LNCaP clone FGC (cell line): Measurements from ENCODE around the gene NCOR1.

Source experiments
- DNase-seq: peaks from one replicate; pipeline ENCODE4 v3.0.0-alpha.2; 2011; ENCODE audit warnings: low read depth
- H3K4me3 ChIP-seq: 2 replicates; pipeline ENCODE4 v1.5.1; 2011; ENCODE audit warnings: mild to moderate bottlenecking, low read depth, low read length, control low read depth
- TF ChIP-seq, protein P1 (sequence below): IDR thresholded peaks from 2 replicates; pipeline ENCODE4 v1.5.1; 2012; ENCODE audit warnings: mild to moderate bottlenecking; ENCODE audit not compliant: control insufficient read depth, insufficient read depth; ENCODE audit errors: extremely low read depth

Gene NCOR1

DNA sequence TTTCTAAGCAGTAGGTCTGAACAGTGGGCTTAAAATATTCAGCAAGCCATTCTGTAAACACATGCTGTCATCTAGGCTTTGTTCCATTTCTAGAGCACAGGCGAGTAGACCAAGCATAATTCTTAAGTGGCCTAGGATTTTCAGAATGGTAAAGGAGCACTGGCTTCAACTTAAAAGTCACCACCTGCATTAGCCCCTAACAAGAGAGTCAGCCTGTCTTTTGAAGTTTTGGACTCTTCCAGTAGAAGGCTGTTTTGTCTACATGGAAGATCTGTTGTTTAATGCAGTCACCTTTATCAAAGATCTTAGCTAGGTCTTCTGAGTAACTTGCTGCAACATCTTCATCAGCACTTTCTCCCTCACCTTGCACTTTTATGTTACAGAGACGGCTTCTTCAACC, 179.1 kb downstream of the NCOR1 start:
- H3K4me3 ChIP-seq = no peak overlapping the region
- no peak for DNase-seq
- TF ChIP-seq, protein P1, sequence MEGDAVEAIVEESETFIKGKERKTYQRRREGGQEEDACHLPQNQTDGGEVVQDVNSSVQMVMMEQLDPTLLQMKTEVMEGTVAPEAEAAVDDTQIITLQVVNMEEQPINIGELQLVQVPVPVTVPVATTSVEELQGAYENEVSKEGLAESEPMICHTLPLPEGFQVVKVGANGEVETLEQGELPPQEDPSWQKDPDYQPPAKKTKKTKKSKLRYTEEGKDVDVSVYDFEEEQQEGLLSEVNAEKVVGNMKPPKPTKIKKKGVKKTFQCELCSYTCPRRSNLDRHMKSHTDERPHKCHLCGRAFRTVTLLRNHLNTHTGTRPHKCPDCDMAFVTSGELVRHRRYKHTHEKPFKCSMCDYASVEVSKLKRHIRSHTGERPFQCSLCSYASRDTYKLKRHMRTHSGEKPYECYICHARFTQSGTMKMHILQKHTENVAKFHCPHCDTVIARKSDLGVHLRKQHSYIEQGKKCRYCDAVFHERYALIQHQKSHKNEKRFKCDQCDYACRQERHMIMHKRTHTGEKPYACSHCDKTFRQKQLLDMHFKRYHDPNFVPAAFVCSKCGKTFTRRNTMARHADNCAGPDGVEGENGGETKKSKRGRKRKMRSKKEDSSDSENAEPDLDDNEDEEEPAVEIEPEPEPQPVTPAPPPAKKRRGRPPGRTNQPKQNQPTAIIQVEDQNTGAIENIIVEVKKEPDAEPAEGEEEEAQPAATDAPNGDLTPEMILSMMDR = no peak

DNA sequence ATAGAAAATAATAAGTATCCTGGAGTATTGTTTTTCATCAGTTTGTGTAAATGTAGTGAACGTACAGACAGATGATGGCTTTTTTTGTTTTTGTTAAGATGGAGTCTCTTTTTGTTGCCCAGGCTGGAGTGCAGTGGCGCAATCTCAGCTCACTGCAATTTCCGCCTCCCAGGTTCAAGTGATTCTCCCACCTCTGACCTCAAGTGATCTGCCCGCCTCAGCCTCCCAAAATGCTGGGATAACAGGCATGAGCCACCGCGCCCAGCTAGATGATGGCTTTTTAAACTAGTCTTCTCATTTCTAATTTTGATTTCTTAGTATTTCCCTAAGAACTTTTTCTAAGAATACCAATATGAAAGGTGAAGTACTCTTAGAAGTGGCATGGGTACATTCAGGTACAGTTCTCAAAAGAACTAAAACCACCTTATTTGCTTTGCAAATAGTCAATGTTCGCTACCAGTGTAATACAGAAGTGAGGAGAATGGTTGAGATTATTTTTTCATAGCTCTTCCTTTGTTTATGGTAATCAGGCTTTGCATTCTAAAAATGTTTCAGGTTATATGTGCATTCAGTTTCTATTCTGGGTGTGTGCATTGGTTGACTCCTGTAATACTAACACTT, 181.5 kb downstream of the NCOR1 start:
- no peak overlapping the region for H3K4me3 ChIP-seq
- TF ChIP-seq, protein P1 = no peak
- DNase-seq = no peak

DNA sequence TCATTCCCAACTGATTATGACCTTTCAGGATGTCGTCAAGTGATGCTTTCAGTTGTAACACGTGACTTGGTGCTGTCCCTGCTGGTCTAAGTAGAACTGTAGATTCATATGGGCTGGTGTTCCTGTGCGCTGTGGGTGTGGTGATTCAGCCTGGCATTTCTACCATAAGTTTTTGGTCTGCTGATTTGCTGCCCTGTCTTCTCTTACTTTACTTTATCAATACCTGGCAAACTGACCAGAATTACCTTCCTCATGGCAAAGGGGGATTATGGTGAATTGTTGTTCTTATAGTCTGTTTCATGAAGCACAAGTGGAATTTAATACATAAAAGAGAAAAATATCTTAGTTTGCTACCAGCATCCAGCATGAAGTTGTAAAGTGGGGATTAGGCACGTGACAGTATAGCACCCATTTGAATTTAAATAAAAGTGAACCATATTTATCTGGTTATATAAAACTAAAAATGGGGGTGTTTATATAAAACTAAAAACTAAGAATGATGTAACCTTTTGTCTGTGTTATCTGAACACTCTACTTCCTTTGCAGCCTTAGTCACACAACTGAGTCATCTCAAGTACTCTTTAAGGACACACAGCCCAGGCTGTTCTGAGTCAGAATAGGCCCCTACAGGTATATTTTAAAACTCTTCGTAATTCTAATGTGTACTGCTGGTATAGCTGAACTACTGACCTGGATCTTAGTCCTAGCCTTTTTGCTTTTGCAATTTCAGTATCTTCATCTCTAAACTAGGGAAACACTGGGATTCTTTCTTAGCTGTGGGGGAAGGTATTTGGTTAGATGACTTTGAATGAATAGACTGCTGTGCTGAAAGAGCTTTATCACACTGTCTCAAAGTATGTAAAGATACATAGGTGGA, 187.4 kb downstream of the NCOR1 start:
- DNase-seq = no peak
- H3K4me3 ChIP-seq = no peak overlapping the region
- TF ChIP-seq, protein P1 = no peak

DNA sequence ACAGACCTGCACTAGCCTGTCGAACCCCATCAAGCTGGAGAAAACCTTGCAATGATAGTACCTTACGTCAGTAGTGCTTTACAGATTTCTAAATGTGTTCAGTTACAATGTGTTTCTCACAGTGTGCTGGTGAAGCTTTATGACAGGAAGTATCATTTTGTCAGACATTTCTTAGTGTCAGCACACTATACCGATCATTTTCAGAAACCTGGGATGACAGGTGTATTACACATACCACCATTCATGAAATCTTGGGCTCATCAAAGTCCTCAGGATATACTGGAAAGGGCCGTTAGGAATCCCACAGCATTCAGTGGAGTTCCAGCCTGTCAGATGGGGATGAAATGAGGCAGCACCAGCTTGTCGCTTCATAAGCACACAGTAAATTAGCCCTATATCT, 188.4 kb downstream of the NCOR1 start:
- H3K4me3 ChIP-seq = no peak overlapping the region
- no peak for DNase-seq
- TF ChIP-seq, protein P1 = no peak

DNA sequence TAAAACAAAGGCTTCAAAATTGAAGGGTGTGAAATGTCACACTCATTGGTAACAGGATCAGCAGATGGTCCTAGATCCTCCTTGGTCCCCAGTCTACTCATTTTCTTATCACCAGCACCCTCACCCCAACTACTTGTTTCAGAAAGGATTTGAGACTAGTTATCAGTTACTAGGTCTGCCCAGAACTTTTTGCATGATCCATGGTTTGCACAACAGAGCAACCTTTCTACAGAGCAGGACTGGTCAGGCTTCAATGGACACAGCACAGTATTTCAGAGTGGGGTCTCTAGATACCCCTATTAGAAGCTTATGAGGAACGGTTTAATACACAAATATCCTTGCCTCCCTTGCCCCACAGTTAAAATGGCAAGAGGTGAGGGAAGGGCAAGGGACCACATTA, 190.1 kb downstream of the NCOR1 start:
- TF ChIP-seq, protein P1 = no peak
- DNase-seq = no peak

DNA sequence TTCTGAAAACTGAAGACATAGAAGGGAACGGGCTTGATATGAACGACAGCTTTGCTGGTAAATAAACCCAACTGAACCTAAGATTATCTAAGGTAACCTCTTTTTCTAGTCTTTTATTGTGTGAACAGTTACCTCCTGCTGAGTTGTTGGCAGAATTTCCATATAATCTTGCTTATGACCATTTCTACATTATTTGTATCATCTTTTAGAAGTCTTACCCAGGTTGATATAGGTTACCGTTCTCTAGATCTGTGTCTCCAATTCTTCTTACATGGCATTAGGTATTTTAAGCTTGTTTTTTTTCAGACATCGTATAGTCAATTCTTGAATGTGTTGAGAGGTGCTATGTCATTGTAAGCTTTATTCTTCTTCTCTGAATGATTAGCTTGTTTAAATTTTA, 191.5 kb downstream of the NCOR1 start:
- no peak for DNase-seq
- H3K4me3 ChIP-seq = no peak overlapping the region
- TF ChIP-seq, protein P1 = no peak

More for the DNA sequence above, 190.1 kb downstream of the NCOR1 start:
- H3K4me3 ChIP-seq = no peak overlapping the region
